Dedifferentiated amniotic fluid mesenchymal stem cell (primary cell): ENCODE results near the gene ARL8B.

ENCODE experiments used
- DNase-seq: peaks from one replicate; pipeline ENCODE4 v3.0.0-alpha.2; 2016; ENCODE audit errors: extremely low spot score

ARL8B gene

GRCh38 chr3:5186089-5186857 is 64.2 kb downstream of the ARL8B start:
- peak; percentile 9 for DNase-seq

DNA sequence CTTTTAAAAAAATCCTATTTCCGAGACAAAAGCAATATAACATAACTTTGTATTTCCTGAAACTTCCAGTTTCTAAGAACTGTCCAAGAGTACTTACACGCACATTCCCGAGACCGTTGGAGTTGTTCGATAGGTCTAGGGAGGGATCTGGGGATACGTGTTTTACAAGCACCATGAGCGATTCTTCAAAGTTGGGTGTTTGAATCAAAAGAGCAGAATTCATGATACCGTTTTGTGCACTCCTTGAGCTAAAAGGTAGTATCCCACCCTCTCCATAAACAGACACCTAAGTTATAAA is 64.7 kb downstream of the ARL8B start:
- no peak for DNase-seq

GRCh38 chr3:5187156-5187919 is 65.2 kb downstream of the ARL8B start, which contains the start of gene EDEM1:
EDEM1 (plus strand) TSS chr3:5187707; CDS start chr3:5187806, 99 bp downstream.
- peak; percentile 92 for DNase-seq

DNA sequence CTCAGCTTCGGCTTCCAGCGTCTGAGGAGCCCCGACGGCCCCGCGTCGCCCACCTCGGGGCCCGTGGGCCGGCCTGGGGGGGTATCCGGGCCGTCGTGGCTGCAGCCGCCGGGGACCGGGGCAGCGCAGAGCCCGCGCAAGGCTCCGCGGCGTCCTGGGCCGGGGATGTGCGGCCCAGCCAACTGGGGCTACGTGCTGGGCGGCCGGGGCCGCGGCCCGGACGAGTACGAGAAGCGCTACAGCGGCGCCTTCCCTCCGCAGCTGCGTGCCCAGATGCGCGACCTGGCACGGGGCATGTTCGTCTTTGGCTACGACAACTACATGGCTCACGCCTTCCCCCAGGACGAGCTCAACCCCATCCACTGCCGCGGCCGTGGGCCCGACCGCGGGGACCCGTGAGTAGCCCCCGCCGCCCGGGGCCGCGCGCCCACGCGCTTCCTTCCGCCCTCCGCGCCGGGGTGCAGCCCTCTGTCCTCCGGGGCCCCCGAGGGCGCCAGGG is 65.9 kb downstream of the ARL8B start:
- DNase-seq, result no peak

DNA sequence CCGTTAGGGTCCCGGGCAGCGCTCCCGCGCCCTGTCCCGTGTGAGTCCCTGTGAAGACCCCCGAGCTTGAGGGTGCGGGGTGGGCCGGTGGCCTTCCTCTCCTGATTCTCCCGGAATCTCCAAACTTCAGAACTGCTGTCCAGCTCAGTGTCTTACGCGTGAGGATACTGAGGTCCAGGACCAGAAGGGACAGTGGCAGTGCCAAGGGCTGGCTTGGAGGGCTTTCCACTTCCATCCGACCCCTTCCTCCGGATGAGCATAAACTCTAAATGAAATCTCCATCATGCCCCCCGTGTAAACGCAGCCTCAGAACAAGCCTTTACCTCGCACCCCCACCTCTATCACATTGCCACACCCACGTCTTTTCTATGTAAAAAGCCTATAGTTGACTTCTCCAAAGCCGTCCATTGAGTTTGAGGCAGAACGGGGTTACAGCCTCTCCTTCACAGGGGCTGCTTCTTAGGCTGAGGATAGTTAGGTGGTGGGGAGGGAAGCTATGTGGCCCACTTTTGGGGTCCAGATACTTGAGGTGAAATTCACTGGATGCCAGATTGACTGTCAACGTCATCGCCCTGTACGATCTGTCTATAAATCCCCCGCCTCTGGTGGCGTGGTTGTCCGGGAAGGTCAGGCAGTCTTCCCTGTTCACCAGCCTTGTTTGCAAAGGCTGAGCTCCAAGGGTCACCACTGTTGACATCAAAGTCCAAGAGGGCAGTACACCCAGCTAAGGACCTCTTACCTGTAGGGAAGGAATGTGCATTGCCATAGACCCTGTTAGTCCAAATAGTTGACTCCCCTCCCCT is 66.5 kb downstream of the ARL8B start:
- DNase-seq, result no peak

DNA sequence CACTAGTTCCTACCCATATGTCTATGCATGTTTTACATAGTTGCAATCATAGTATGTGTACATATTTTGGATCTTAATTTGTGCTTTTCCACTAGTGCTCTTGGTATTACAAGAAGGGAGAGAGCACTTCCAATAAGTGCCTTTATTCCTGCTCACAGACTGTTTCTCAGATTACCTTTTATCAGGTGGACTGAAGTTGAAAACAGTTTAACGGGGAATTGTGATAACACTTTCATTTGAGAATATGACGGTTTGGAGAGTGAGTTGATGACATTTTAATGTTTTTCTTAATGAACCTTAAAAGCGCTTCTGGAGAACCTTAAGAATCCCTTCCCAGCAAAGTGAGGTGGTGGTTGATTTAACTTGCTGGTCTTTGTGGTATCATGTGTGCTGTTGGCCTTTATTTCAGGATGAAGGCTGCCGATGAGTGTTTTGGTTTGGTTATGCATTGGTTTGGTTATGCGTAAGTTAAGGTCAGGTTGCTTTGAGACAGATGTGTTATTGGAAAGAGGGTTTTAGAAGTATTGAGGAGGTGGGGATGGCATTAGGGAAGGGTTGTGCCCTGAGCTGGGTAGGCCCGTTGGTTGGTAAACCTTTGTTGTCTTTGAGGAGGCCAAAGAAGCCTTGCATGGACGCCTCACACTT is 68.2 kb downstream of the ARL8B start:
- no peak for DNase-seq

GRCh38 chr3:5191555-5192304 is 69.6 kb downstream of the ARL8B start:
- DNase-seq, result no peak

DNA sequence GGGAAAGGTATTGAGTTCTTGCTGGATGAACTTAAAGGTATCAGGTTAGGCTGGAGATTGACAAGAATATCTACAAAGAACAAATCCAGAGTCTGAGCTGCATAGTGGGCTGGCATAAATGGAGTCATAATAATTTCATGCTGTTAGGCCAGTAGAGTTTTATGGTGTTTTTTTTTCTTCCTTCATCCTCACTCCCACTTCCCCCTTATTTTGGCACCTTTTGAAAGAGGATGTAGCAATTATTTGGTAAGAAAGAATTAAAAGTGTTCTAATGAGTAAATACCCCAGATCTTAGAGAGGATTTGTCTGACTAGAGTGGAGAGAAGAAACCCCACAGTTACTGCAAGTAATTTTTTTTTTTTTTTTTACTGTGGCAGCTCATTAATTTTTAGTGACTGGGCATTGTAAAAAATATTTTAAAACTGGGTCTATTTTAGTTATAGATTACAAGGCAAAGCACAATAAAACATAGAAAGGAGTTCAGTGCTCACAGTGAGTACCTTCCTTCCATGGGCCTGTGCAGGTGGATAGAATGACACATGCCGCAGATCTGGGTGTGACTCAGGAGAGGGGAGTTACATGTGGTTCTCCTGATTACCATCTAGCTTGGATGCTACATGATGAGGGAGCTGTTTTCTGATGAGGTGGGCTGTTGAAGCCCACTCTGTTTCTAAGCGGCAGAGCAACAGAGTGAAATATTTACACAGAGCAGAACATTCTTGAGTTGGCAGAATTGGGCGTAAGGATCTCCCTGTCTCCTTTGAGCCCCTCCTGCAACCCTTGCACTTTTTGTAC is 70.7 kb downstream of the ARL8B start:
- no peak for DNase-seq

DNA sequence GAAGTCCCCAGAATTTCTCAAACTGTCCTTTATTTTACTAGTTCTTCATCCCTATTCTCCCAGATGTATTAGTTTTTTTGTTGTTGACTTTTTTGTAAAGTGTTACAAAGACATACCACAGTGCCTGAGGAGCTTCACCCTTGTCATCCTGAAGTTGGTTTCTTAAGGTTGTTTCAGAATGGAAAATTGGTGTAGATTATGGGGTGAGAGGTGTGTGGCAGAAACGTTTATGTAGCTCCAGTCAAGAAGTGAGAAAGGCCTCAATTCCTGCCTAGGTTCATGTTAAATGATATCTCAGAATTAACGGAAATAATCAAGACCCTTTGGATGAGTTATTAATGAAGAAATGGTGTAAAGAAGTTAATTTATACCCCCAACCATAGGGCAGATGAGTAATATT is 72.2 kb downstream of the ARL8B start:
- DNase-seq, result no peak

GRCh38 chr3:5194801-5195509 is 72.9 kb downstream of the ARL8B start:
- peak; percentile 68 for DNase-seq

DNA sequence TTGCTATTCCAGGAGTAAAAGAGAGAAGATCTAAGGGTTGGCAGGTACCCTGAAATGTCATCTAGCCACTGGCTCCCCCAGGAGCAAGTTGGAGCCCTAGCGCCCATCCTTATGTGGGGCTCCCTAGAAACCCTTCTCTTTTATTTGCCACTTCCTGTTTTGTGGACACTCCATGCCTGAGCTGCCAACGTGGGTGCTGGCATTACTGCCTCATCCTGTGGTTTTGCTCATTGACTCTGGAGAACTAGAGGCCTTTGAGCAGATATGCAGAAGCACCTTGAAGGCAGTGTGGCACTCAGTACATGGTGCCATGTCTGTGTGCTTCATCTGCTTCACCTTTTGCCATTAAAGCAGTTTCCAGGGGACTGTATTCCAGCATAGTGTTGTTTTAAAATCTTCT is 73.5 kb downstream of the ARL8B start:
- DNase-seq, result no peak

DNA sequence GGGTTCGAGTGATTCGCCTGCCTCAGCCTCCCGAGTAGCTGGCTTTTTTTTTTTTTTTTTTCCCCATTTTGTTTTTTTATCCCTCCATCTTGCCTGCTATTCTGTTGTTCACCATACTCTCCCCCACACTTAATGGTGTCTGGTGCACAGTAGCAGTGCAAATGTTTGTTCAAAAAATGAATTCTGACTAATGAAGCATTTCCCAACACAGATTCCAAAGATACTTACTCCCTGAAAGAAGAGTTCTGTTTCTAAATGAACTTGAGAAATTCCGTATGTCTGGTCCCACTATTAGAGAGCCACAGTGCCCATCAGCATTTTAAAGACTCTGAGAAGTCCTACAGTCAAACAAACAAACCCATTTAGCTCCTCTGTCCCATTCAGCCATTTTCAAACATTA is 74.9 kb downstream of the ARL8B start:
- no peak for DNase-seq

DNA sequence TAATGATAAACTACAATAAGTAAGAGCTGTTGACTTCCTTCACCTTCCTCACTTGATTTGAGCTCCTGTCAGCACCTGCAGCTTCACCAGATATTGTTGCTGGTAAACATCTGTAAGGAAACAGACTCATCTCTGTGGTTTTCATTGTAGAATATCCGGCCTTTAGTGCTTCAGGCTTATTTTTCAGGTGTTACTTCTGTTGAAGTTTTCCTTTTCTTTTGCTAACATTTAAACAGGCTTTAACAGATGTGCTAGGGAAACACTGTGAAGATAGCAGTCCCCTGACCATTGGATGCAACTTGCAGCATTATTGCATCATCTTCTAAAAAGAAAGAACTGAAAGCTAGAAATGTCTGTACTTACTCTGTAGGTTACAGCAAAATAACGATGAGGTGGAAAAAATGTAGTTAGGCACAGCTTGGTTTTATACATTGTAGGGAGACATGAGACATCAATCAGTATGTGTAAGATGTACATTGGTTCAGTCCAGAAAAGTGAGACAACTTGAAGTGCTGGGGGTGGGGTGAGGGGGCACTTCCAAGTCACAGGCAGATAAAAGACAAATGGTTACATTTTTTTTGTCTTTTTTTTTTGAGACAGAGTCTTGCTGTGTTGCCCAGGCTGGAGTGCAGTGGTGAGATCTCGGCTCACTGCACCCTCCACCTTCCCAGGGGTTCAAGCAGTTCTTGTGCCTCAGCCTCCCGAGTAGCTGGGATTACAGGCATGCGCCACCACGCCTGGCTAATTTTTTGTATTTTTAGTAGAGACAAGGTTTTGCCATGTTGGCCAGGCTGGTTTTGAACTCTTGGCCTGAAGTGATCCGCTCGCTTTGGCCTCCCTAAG is 75.6 kb downstream of the ARL8B start:
- peak; percentile 88 for DNase-seq

DNA sequence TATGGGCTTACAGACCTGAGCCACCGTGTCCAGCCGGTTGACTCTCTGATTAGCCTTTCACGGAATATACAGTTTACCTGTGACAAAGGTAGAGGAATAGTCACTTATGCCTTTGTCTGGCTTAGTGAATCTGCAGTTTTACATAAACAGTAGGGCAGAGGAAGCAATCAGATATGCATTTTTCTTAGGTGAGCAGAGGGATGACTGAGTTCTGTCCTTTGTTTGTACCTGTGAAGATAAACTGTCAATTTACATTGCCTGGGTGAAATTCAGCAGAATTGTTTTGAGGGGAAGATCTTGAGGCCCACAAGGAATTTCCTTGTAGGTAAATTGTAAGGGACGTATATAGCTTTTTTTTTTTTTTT is 76.2 kb downstream of the ARL8B start:
- no peak for DNase-seq

DNA sequence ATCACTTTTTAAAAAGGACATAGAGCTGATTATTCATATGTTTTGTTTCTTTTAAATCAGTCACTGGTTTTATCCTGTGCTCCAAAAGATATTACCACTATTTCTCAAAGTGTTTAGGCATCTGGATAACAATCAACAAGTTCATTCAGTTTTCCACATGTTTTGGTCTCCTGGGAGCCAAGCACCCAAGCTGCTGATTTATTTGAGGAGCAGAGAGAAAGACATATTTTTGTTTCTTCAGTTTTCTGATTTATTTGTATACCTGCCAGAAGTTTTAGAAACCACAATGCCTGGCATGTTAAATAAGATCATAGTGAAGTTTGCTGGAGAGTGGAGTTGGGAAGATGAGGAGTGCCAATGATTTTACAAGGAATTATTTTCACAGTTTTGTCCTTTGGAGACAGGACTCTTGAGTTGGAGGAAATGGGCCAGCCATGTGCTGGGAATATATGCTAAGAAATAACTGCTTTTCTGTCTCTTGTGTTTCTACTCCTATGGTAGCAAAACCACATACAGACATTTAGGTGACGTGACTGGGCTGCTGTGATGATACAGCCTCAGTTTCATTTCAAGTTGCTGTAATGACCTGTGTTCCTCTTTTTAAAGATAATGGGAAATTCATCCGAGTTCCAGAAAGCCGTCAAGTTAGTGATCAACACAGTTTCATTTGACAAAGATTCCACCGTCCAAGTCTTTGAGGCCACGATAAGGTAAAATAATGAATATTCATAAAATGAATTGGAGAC is 77.1 kb downstream of the ARL8B start:
- no peak for DNase-seq

DNA sequence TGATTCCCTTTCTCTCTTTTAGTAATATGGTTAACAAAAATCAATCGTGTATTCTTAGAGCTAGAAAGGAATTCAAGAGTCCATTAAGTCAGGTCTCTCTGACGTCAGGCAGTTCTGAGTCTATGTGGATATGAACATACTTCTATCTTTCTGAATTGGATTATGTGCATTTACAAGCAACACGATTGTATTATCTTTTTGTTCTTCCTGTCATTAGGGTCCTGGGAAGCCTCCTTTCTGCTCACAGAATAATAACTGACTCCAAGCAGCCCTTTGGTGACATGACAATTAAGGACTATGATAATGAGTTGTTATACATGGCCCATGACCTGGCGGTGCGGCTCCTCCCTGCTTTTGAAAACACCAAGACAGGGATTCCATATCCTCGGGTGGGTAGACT is 79.4 kb downstream of the ARL8B start:
- DNase-seq, result no peak

DNA sequence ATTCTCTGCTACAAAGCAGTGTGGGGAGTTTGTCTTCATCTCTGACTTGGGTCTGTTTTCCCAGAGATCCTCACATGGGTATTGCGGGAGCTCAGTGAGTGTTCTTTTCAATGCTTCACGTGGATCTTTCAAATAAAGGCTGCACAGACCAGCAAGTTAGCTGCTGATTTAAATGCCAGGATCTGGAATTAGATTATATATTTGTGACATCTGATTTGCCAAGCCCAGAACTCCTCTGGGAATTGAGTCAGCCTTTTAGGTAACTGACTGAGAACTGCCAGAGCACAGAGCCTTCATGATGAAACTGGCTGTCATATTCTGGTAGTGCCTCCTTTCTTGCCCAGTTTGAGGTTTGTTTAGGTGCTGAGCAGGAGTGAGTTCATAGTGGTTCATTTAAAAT is 80.1 kb downstream of the ARL8B start:
- DNase-seq, result peak; percentile 91
